GM23338 (cell line): Measurements from ENCODE around the gene POLR2B. TPM values are rescaled to one million over a fixed set of nuclear protein-coding genes. Genes with fewer than 3 reads are reported as not detected.

ENCODE experiments used
- ATAC-seq: fragments of 200-7000 bp; cut with Tn5 transposase; 3 replicates; pipeline ENCODE4 v1.9.1; 2020
- DNase-seq: peaks from one replicate; pipeline ENCODE4 v3.0.0-alpha.2; 2015; ENCODE audit warnings: low spot score
- H2AFZ ChIP-seq: fragments of 200-600 bp; sonication (generic); 2 replicates; pipeline ENCODE4 v1.8.0; 2016; ENCODE audit warnings: antibody characterized with exemption, mild to moderate bottlenecking, moderate library complexity
- H3F3A ChIP-seq: fragments of 200-600 bp; sonication (generic); replicated peaks from 2 replicates; pipeline ENCODE4 v1.8.0; 2017; ENCODE audit warnings: antibody characterized with exemption, mixed run types, low read depth
- H3K27ac ChIP-seq: fragments of 200-600 bp; sonication (generic); 2 replicates; pipeline ENCODE4 v1.6.1; 2016; ENCODE audit warnings: low read depth
- H3K27me3 ChIP-seq: fragments of 200-600 bp; sonication (generic); 2 replicates; pipeline ENCODE4 v1.8.0; 2016; ENCODE audit warnings: mild to moderate bottlenecking, mixed run types, moderate library complexity; ENCODE audit not compliant: insufficient read depth
- H3K36me3 ChIP-seq: fragments of 200-600 bp; sonication (generic); 2 replicates; pipeline ENCODE4 v1.8.0; 2016; ENCODE audit warnings: mild to moderate bottlenecking; ENCODE audit not compliant: insufficient read depth
- H3K4me1 ChIP-seq: fragments of 200-600 bp; sonication (generic); 2 replicates; pipeline ENCODE4 v1.8.0; 2016; ENCODE audit warnings: mild to moderate bottlenecking, moderate library complexity; ENCODE audit not compliant: insufficient read depth
- H3K4me2 ChIP-seq: fragments of 200-600 bp; sonication (generic); 2 replicates; pipeline ENCODE4 v1.7.1; 2017; ENCODE audit warnings: mixed run types
- H3K4me3 ChIP-seq: fragments of 200-600 bp; sonication (generic); 2 replicates; pipeline ENCODE4 v1.6.1; 2016; ENCODE audit warnings: mixed run types
- H3K79me2 ChIP-seq: fragments of 200-600 bp; sonication (generic); replicated peaks from 2 replicates; pipeline ENCODE4 v1.8.0; 2017; ENCODE audit warnings: mild to moderate bottlenecking; ENCODE audit not compliant: insufficient read depth
- H3K9me2 ChIP-seq: fragments of 200-600 bp; sonication (generic); 2 replicates; pipeline ENCODE4 v1.8.0; 2017; ENCODE audit not compliant: insufficient read depth
- H4K20me1 ChIP-seq: fragments of 200-600 bp; sonication (generic); replicated peaks from 2 replicates; pipeline ENCODE4 v1.8.0; 2017; ENCODE audit warnings: mild to moderate bottlenecking; ENCODE audit not compliant: insufficient read depth
- H3K27ac Mint-ChIP-seq: 2 replicates; pipeline ENCODE4 v1.8.0; 2020; ENCODE audit warnings: inconsistent platforms, mild to moderate bottlenecking, moderate library complexity, mixed read lengths
- H3K27me3 Mint-ChIP-seq: 3 replicates; pipeline ENCODE4 v1.8.0; 2022; ENCODE audit warnings: low read depth, mild to moderate bottlenecking, moderate library complexity, mixed read lengths, inconsistent platforms; ENCODE audit not compliant: insufficient read depth, poor library complexity
- H3K36me3 Mint-ChIP-seq: 3 replicates; pipeline ENCODE4 v1.8.0; 2021; ENCODE audit warnings: low read depth, mild to moderate bottlenecking, inconsistent platforms, moderate library complexity, mixed read lengths
- H3K4me1 Mint-ChIP-seq: 3 replicates; pipeline ENCODE4 v1.8.0; 2020; ENCODE audit warnings: mild to moderate bottlenecking, inconsistent platforms, mixed read lengths
- H3K4me3 Mint-ChIP-seq: 3 replicates; pipeline ENCODE4 v1.8.0; 2021; ENCODE audit warnings: moderate library complexity, mild to moderate bottlenecking, inconsistent platforms, mixed read lengths
- H3K9me3 Mint-ChIP-seq: 3 replicates; pipeline ENCODE4 v1.8.0; 2020; ENCODE audit warnings: moderate library complexity, mild to moderate bottlenecking, inconsistent platforms, mixed read lengths
- CREB1 ChIP-seq: fragments of 250-450 bp; sonication (Bioruptor Pico); IDR thresholded peaks from 2 replicates; pipeline ENCODE4 v1.5.0; 2020; ENCODE audit warnings: low read depth, mild to moderate bottlenecking, moderate library complexity
- CTCF ChIP-seq, 2 experiments: fragments of 200-600 bp in 1 of 2; sonication (generic) in 1 of 2; conservative IDR thresholded peaks; 2 replicates each; pipeline versions ENCODE4 v1.5.1 to v1.6.1; 2016 to 2017; ENCODE audit warnings: antibody characterized with exemption in 2 of 2, low read depth in 2 of 2, mild to moderate bottlenecking in 2 of 2, moderate library complexity in 1 of 2
- EZH2 ChIP-seq: fragments of 200-600 bp; sonication (generic); IDR thresholded peaks from one replicate; pipeline ENCODE4 v1.8.0; 2017; ENCODE audit warnings: antibody characterized with exemption, mild to moderate bottlenecking, low read depth; ENCODE audit not compliant: unreplicated experiment
- EZH2phosphoT487 ChIP-seq: fragments of 200-600 bp; sonication (generic); IDR thresholded peaks from one replicate; pipeline ENCODE4 v1.8.1; 2018; ENCODE audit warnings: antibody characterized with exemption; ENCODE audit not compliant: unreplicated experiment
- JUNB ChIP-seq: IDR thresholded peaks from one replicate; pipeline ENCODE4 v1.6.1; 2016; ENCODE audit warnings: antibody characterized with exemption; ENCODE audit not compliant: unreplicated experiment
- NANOG ChIP-seq: IDR thresholded peaks from 2 replicates; pipeline ENCODE4 v1.6.1; 2016; ENCODE audit warnings: antibody characterized with exemption, borderline replicate concordance
- POLR2AphosphoS5 ChIP-seq: IDR thresholded peaks from 2 replicates; pipeline ENCODE4 v1.6.1; 2016; ENCODE audit warnings: antibody characterized with exemption, low read depth
- REST ChIP-seq: IDR thresholded peaks from one replicate; pipeline ENCODE4 v1.6.1; 2018; ENCODE audit warnings: antibody characterized with exemption; ENCODE audit not compliant: unreplicated experiment
- STAT1 ChIP-seq: IDR thresholded peaks from one replicate; pipeline ENCODE4 v1.6.1; 2016; ENCODE audit warnings: antibody characterized with exemption; ENCODE audit not compliant: unreplicated experiment
- ZNF114 ChIP-seq: fragments of 250-450 bp; sonication (Bioruptor Pico); IDR thresholded peaks from 2 replicates; pipeline ENCODE4 v1.5.0; 2020; ENCODE audit warnings: mild to moderate bottlenecking, moderate library complexity
- ZNF331 ChIP-seq: fragments of 250-450 bp; sonication (Bioruptor Pico); IDR thresholded peaks from 2 replicates; pipeline ENCODE4 v1.5.0; 2020; ENCODE audit warnings: low read depth, mild to moderate bottlenecking, moderate library complexity
- ZNF462 ChIP-seq: fragments of 250-450 bp; sonication (Bioruptor Pico); IDR thresholded peaks from 2 replicates; pipeline ENCODE4 v1.5.0; 2020; ENCODE audit warnings: mild to moderate bottlenecking, moderate library complexity
- polyA plus RNA-seq: library from polyadenylated mRNA; unstranded; fragments of >200 nt; fragmentation: Nextera tagmentation; extraction: Ambion mirVana; gene quantifications from 2 replicates; pipeline ENCODE4 v1.2.1, GENCODE V29; 2016
- total RNA-seq: library from RNA; depleted of rRNA; stranded (reverse); fragments of >200 nt; shearing (Covaris generic); gene quantifications from 2 replicates; pipeline ENCODE4 v1.2.3, GENCODE V29; 2014
- TF ChIP-seq, protein P1 (sequence below): IDR thresholded peaks from 2 replicates; pipeline ENCODE4 v1.6.1; 2016; ENCODE audit warnings: antibody characterized with exemption

POLR2B gene
- total and polyA plus RNA-seq, 2 experiments from 2014 or later = 56.5 to 165 TPM

DNA sequence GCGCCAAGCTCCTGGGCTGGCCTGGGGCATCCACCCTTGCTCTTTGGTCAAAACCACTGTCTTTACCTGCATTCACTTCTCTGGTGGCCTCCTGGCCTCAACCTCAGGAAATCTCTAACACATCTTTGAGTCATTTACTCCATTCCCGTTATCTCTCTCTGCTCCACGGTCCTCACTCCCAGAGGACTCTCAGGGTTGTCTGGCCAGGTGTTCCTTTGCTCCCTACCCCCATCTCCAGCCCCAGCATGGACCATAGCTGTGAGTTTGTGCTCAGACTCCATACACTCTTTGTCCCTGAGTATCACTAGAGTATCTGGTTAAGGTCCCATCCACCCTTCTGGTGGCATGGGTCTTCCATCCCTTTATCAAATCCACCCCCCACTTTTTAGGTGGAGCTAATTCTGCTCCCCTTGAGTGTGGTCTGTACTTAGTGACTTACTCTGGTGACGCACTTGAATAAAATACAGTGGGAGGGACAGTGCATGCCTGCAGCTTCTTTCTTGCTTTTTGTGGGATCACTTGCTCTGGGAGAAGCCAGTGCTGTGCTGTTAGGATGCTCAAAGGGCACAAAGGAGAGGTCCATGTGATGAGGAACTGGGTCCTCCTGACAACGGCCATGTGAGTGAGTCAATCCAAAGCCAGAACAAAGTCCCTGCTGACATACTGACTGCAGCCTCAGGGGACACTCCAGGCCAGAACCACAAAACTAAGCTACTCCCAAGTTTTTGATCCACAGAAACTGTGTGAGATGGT, 87.2 kb downstream of the POLR2B start:
- no peak overlapping the region for H3K27ac ChIP-seq

More for the DNA sequence above, 87.2 kb downstream of the POLR2B start:
- H4K20me1 ChIP-seq = no peaks in the 10 kb centered on the region
- H2AFZ ChIP-seq = no peak overlapping the region
- H3K4me3 ChIP-seq = no peak overlapping the region
- Mint-ChIP-seq H3K4me3 (no peak overlapping the region), H3K27ac (no peak overlapping the region), H3K27me3 (peaks cover 7% of the 10 kb centered on the region), H3K36me3 (no peaks in the 10 kb centered on the region), H3K4me1 (no peaks in the 10 kb centered on the region), H3K9me3 (no peaks in the 10 kb centered on the region)
- DNase-seq (no peak), ATAC-seq (no peak)
- H3K27me3 ChIP-seq = no peaks in the 10 kb centered on the region
- no peaks in the 10 kb centered on the region for H3K4me1 ChIP-seq
- no peaks in the 10 kb centered on the region for H3F3A ChIP-seq
- TF ChIP-seq STAT1 (no peak), ZNF114 (CRISPR knock-in tag) (no peak), CREB1 (CRISPR knock-in tag) (no peak), EZH2 (no peak), ZNF462 (no peak), CTCF (conservative IDR thresholded peaks at IDR 0.05; ENCODE audit: low read depth in 2 of 2) (no peak), JUNB (no peak), POLR2AphosphoS5 (no peak), REST (no peak), EZH2phosphoT487 (no peak), NANOG (no peak), ZNF331 (no peak)
- TF ChIP-seq, protein P1, sequence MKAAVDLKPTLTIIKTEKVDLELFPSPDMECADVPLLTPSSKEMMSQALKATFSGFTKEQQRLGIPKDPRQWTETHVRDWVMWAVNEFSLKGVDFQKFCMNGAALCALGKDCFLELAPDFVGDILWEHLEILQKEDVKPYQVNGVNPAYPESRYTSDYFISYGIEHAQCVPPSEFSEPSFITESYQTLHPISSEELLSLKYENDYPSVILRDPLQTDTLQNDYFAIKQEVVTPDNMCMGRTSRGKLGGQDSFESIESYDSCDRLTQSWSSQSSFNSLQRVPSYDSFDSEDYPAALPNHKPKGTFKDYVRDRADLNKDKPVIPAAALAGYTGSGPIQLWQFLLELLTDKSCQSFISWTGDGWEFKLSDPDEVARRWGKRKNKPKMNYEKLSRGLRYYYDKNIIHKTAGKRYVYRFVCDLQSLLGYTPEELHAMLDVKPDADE = no peak
- H3K9me2 ChIP-seq = 0 out of 2 replicates have a peak, but pooled peaks cover 7% of the 10 kb centered on the region
- H3K4me2 ChIP-seq = no peak overlapping the region
- H3K36me3 ChIP-seq = no peaks in the 10 kb centered on the region
- H3K79me2 ChIP-seq = no peaks in the 10 kb centered on the region
